Astrocyte (in vitro differentiated cells and primary cell): Measurements from ENCODE around the gene MOB1B. TPM values are rescaled to one million over a fixed set of nuclear protein-coding genes. Genes with fewer than 3 reads are reported as not detected.

Experiments
- DNase-seq: peaks from one replicate; pipeline ENCODE4 v3.0.0-alpha.2; 2010; ENCODE audit warnings: low read depth
- FAIRE-seq: peaks from 2 replicates; lab custom pipeline; 2011; peaks lifted over from hg19 to GRCh38; lab: Jason Lieb, UNC
- H2AFZ ChIP-seq: 2 replicates; pipeline ENCODE4 v1.6.0; 2012; ENCODE audit warnings: low read depth, low read length, inconsistent platforms
- H3K27ac ChIP-seq: 2 replicates; pipeline ENCODE4 v1.5.1; 2011; ENCODE audit warnings: low read depth, low read length, inconsistent platforms
- H3K27me3 ChIP-seq: 2 replicates; pipeline ENCODE4 v1.6.0; 2011; ENCODE audit warnings: low read length, inconsistent platforms; ENCODE audit not compliant: insufficient read depth
- H3K36me3 ChIP-seq: 2 replicates; pipeline ENCODE4 v1.5.1; 2011; ENCODE audit warnings: low read length, inconsistent platforms; ENCODE audit not compliant: insufficient read depth
- H3K4me1 ChIP-seq: 2 replicates; pipeline ENCODE4 v1.5.1; 2011; ENCODE audit warnings: low read length, inconsistent platforms; ENCODE audit not compliant: insufficient read depth
- H3K4me2 ChIP-seq: 2 replicates; pipeline ENCODE4 v1.6.0; 2012; ENCODE audit warnings: low read length, inconsistent platforms
- H3K4me3 ChIP-seq: 2 replicates; pipeline ENCODE4 v1.5.1; 2011; ENCODE audit warnings: low read depth, mild to moderate bottlenecking, low read length, inconsistent platforms; ENCODE audit not compliant: insufficient read depth
- H3K79me2 ChIP-seq: 2 replicates; pipeline ENCODE4 v1.6.0; 2012; ENCODE audit warnings: mild to moderate bottlenecking, low read length, inconsistent platforms; ENCODE audit not compliant: insufficient read depth
- H3K9ac ChIP-seq: 2 replicates; pipeline ENCODE4 v1.6.0; 2012; ENCODE audit warnings: mild to moderate bottlenecking, low read length, inconsistent platforms
- H3K9me3 ChIP-seq: 2 replicates; pipeline ENCODE4 v1.5.1; 2012; ENCODE audit warnings: low read depth, mild to moderate bottlenecking, low read length, inconsistent platforms; ENCODE audit not compliant: insufficient read depth
- H4K20me1 ChIP-seq: 2 replicates; pipeline ENCODE4 v1.6.0; 2012; ENCODE audit warnings: low read length, inconsistent platforms; ENCODE audit not compliant: insufficient read depth
- H3K27ac Mint-ChIP-seq: one replicate; pipeline ENCODE4 v1.8.0; 2021; ENCODE audit warnings: mild to moderate bottlenecking, mixed read lengths; ENCODE audit not compliant: unreplicated experiment
- H3K27me3 Mint-ChIP-seq: one replicate; pipeline ENCODE4 v1.8.0; 2021; ENCODE audit warnings: low read depth, mixed read lengths; ENCODE audit not compliant: unreplicated experiment
- H3K36me3 Mint-ChIP-seq: one replicate; pipeline ENCODE4 v1.8.0; 2021; ENCODE audit warnings: low read depth, mixed read lengths; ENCODE audit not compliant: unreplicated experiment
- H3K4me1 Mint-ChIP-seq: one replicate; pipeline ENCODE4 v1.8.0; 2021; ENCODE audit warnings: low read depth, mixed read lengths; ENCODE audit not compliant: unreplicated experiment
- H3K4me3 Mint-ChIP-seq: one replicate; pipeline ENCODE4 v1.8.0; 2021; ENCODE audit warnings: mild to moderate bottlenecking, moderate library complexity, mixed read lengths; ENCODE audit not compliant: unreplicated experiment
- H3K9me3 Mint-ChIP-seq: one replicate; pipeline ENCODE4 v1.8.0; 2021; ENCODE audit warnings: mild to moderate bottlenecking, mixed read lengths; ENCODE audit not compliant: unreplicated experiment
- CTCF ChIP-seq: IDR thresholded peaks from 2 replicates; pipeline ENCODE4 v1.5.1; 2011; ENCODE audit warnings: low read depth, mild to moderate bottlenecking, inconsistent platforms, low read length, moderate library complexity; ENCODE audit not compliant: insufficient read depth
- EZH2 ChIP-seq: IDR thresholded peaks from 2 replicates; pipeline ENCODE4 v1.6.1; 2012; ENCODE audit warnings: mild to moderate bottlenecking, low read length, inconsistent platforms; ENCODE audit not compliant: insufficient read depth
- total RNA-seq: library from RNA; stranded (reverse); gene quantifications from 2 replicates; pipeline ENCODE4 v1.2.1, GENCODE V29; 2021

The MOB1B gene
- total RNA-seq, 1 donor from 2014 or later, result 40.6 TPM

DNA sequence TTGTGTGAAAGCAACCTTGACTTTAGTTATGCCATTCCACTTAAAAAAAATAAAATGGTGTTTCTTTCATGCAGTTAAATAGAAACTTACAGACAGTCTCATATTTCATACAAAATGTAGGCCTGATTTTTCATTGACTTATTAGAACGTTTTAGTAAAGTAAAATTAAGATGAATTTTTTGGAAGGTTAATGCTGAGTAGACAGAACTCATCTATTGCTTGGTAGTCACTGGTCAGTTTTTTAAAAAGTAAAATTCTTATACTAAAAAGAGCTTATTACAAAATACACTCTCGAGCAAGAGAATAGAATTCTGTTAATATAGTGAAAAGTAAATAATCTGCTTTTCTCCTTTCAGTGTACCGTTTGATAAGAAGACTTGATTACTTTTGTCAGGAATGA lies 21.4 kb upstream of the MOB1B start:
- Mint-ChIP-seq H3K36me3 (no peaks in the 10 kb centered on the region), H3K9me3 (no peaks in the 10 kb centered on the region), H3K27me3 (no peaks in the 10 kb centered on the region), H3K27ac (no peak overlapping the region), H3K4me1 (no peaks in the 10 kb centered on the region), H3K4me3 (no peak overlapping the region)
- no peak for DNase-seq
- Histone ChIP-seq H4K20me1 (no peaks in the 10 kb centered on the region), H3K79me2 (no peaks in the 10 kb centered on the region), H3K27ac (no peak overlapping the region), H3K36me3 (no peaks in the 10 kb centered on the region), H3K4me1 (no peaks in the 10 kb centered on the region), H3K27me3 (no peaks in the 10 kb centered on the region), H3K4me3 (no peak overlapping the region), H3K4me2 (no peak overlapping the region), H3K9me3 (no peaks in the 10 kb centered on the region), H2AFZ (no peak overlapping the region), H3K9ac (no peak overlapping the region)
- TF ChIP-seq EZH2 (no peak), CTCF (no peak)
- FAIRE-seq, result no peak

DNA sequence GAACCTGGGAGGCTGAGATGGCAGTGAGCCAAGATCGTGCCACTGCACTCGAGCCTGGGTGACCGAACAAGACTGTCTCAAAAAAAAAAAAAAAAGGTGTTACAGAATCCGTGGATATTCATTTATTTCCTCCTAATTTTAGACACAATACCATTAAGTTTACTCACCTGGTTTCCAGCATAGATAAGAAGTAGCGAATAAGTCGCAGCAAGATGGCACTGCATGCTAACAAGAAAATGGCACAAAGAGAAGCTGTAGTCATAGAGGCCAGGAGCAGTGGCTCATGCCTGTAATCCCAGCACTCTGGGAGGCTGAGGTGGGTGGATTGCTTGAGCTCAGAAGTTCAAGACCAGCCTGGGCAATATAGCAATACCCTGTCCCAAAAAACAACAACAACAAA lies 17.0 kb upstream of the MOB1B start:
- H3K4me2 ChIP-seq, result no peak overlapping the region
- H3K9me3 ChIP-seq, result no peaks in the 10 kb centered on the region
- H3K9ac ChIP-seq, result no peak overlapping the region
- no peak for FAIRE-seq
- no peaks in the 10 kb centered on the region for H3K4me1 ChIP-seq
- no peak for DNase-seq
- H4K20me1 ChIP-seq, result no peaks in the 10 kb centered on the region
- no peak overlapping the region for H2AFZ ChIP-seq
- no peaks in the 10 kb centered on the region for H3K36me3 ChIP-seq
- H3K4me3 ChIP-seq, result no peak overlapping the region
- no peaks in the 10 kb centered on the region for H3K27me3 Mint-ChIP-seq
- H3K9me3 Mint-ChIP-seq, result no peaks in the 10 kb centered on the region
- no peaks in the 10 kb centered on the region for H3K27me3 ChIP-seq
- H3K4me3 Mint-ChIP-seq, result no peak overlapping the region
- H3K36me3 Mint-ChIP-seq, result no peaks in the 10 kb centered on the region
- H3K79me2 ChIP-seq, result no peaks in the 10 kb centered on the region
- no peak overlapping the region for H3K27ac ChIP-seq
- no peaks in the 10 kb centered on the region for H3K4me1 Mint-ChIP-seq
- TF ChIP-seq CTCF, result no peak
- no peak for TF ChIP-seq EZH2
- no peak overlapping the region for H3K27ac Mint-ChIP-seq

- no peak overlapping the region for H3K27ac ChIP-seq
- no peaks in the 10 kb centered on the region for H4K20me1 ChIP-seq
- no peaks in the 10 kb centered on the region for H3K4me1 ChIP-seq
- TF ChIP-seq EZH2, result no peak
- no peak for TF ChIP-seq CTCF
- FAIRE-seq, result no peak
- H2AFZ ChIP-seq, result no peak overlapping the region
- H3K4me2 ChIP-seq, result no peak overlapping the region
- no peak overlapping the region for H3K4me3 Mint-ChIP-seq
- no peaks in the 10 kb centered on the region for H3K9me3 Mint-ChIP-seq
- no peaks in the 10 kb centered on the region for H3K27me3 ChIP-seq
- no peaks in the 10 kb centered on the region for H3K27me3 Mint-ChIP-seq
- H3K27ac Mint-ChIP-seq, result no peak overlapping the region
- no peaks in the 10 kb centered on the region for H3K79me2 ChIP-seq
- no peak overlapping the region for H3K9ac ChIP-seq
- no peaks in the 10 kb centered on the region for H3K36me3 Mint-ChIP-seq
- H3K36me3 ChIP-seq, result no peaks in the 10 kb centered on the region
- no peaks in the 10 kb centered on the region for H3K9me3 ChIP-seq
- DNase-seq, result no peak
- H3K4me1 Mint-ChIP-seq, result peaks cover 10% of the 10 kb centered on the region
- H3K4me3 ChIP-seq, result no peak overlapping the region
These were observed 9.9 kb upstream of the MOB1B start for GRCh38 chr4:70892086-70892769.
